Psoas muscle (tissue), 8 donors: ENCODE measurements around the gene TRUB1. TPM values are rescaled to one million over a fixed set of nuclear protein-coding genes. Genes with fewer than 3 reads are reported as not detected.

Experiments used
- ATAC-seq, 4 donors: fragments of 200-7000 bp; cut with Tn5 transposase; one replicate each; pipeline ENCODE4 v1.9.1; 2020; ENCODE audit warnings: moderate library complexity in 3 of 4, mild to moderate bottlenecking in 2 of 4
- DNase-seq, 2 donors: peaks; one replicate each; pipeline ENCODE4 v3.0.0-alpha.2; 2020
- H3K27ac ChIP-seq: fragments of 200-600 bp; one replicate; pipeline ENCODE4 v1.8.0; 2022
- H3K27me3 ChIP-seq, 3 donors: fragments of 200-600 bp in 1 of 3; one replicate each; pipeline versions ENCODE4 v1.6.1 to v1.8.0; 2013 to 2022; ENCODE audit warnings: low read length in 2 of 3, mild to moderate bottlenecking in 2 of 3, moderate library complexity in 1 of 3; ENCODE audit not compliant: insufficient read depth in 3 of 3
- H3K36me3 ChIP-seq, 2 donors: fragments of 200-600 bp in 1 of 2; one replicate each; pipeline versions ENCODE4 v1.6.1 to v1.8.0; 2013 to 2022; ENCODE audit warnings: low read depth in 1 of 2, mild to moderate bottlenecking in 1 of 2, moderate library complexity in 1 of 2; ENCODE audit not compliant: insufficient read depth in 1 of 2
- H3K4me1 ChIP-seq: fragments of 200-600 bp; one replicate; pipeline ENCODE4 v1.8.0; 2022
- H3K4me3 ChIP-seq: fragments of 200-600 bp; one replicate; pipeline ENCODE4 v1.8.0; 2022; ENCODE audit warnings: mild to moderate bottlenecking
- H3K9me3 ChIP-seq: fragments of 200-600 bp; one replicate; pipeline ENCODE4 v1.8.0; 2022
- CTCF ChIP-seq: fragments of 200-600 bp; IDR thresholded peaks from one replicate; pipeline ENCODE4 v1.8.0; 2022; ENCODE audit warnings: antibody characterized with exemption
- WGBS, 3 donors: extraction: QIAGEN DNeasy Blood & Tissue Kit; methylation state at CpG; one replicate each; pipeline versions ENCODE4 v1.1.6 to v1.1.7; 2013; 5-methylcytosine and 5-hydroxymethylcytosine counted together
- intact Hi-C, 2 donors: fragments of 100-400 bp; cut with DNase I; formaldehyde crosslinking; loops; one replicate each; pipeline versions ENCODE4 v1.11.0 to v1.14.2; 2022
- polyA plus RNA-seq, 3 donors: library from polyadenylated mRNA; stranded (reverse); fragments of 200-250 nt; gene quantifications; one replicate each; pipeline ENCODE4 v1.2.3, GENCODE V29; 2013
- total RNA-seq, 4 donors: library from RNA; stranded (reverse); fragmentation: NEBNext Ultra II Directional in 2 of 4; extraction: Animal tissue kit (Norgen Biotek cat#: 25700) in 2 of 4; gene quantifications; one replicate each; pipeline versions ENCODE4 v1.2.1 to v1.2.4, GENCODE V29; 2021 to 2023
- donor health status: healthy with polysubstance abuse.
- donor health status: DM: no; HTN: no; CAD: no; lungs with moderate emphysema.
- donor health status: Bipolar disorder and iron deficiency.
- donor health status: healthy.
- donor health status: DM: yes; HTN: yes; CAD: no.
- donor health status: DM: no; HTN: no; CAD: no.
- donor health status: DM: no; HTN: no; CAD: no.
- donor health status: DM: yes; HTN: yes; CAD: no.

The TRUB1 gene
- total and polyA plus RNA-seq, 7 donors: 3.3 to 8.9 (median 8.4) TPM

- intact Hi-C loops: no loop called here
- Histone ChIP-seq H3K36me3 (no peaks in the 10 kb centered on the region), H3K27ac (no peak overlapping the region), H3K4me3 (no peak overlapping the region), H3K9me3 (no peaks in the 10 kb centered on the region), H3K4me1 (no peaks in the 10 kb centered on the region), H3K27me3 (peaks cover 0 to 3% (median 0%) of the 10 kb centered on the region in 3 donors)
- no peak for TF ChIP-seq CTCF
- ATAC-seq: no peak
- no peak for DNase-seq
- WGBS, 3 donors: 63 to 75% (median 64%) methylated on average over 1 of the region's 1 CpG
Observed at GRCh38 chr10:114920459-114920858, 17.5 kb upstream of the TRUB1 start.

- no peak for ATAC-seq
- TF ChIP-seq CTCF: no peak
- peaks cover 0 to 3% (median 0%) of the 10 kb centered on the region in 3 donors for H3K27me3 ChIP-seq
- intact Hi-C loops: no loop called here
- 70 to 74% (median 71%) methylated on average over 4 of the region's 4 CpGs for WGBS, 3 donors
- H3K9me3 ChIP-seq: no peaks in the 10 kb centered on the region
- H3K27ac ChIP-seq: no peak overlapping the region
- no peak overlapping the region for H3K4me3 ChIP-seq
- DNase-seq: no peak
- no peaks in the 10 kb centered on the region for H3K36me3 ChIP-seq
- no peaks in the 10 kb centered on the region for H3K4me1 ChIP-seq
Observed at GRCh38 chr10:114922003-114922402, 16.0 kb upstream of the TRUB1 start.

GRCh38 chr10:114923551-114923950, 14.4 kb upstream of the TRUB1 start:
- WGBS, 3 donors: 62 to 78% (median 69%) methylated on average over 2 of the region's 2 CpGs
- intact Hi-C loops: no loop called here

GRCh38 chr10:114925587-114926586, 12.1 kb upstream of the TRUB1 start:
- ATAC-seq (no peak), DNase-seq (no peak)
- no peak overlapping the region for H3K27ac ChIP-seq
- no peaks in the 10 kb centered on the region for H3K9me3 ChIP-seq
- WGBS, 3 donors: 25 to 32% (median 29%) methylated on average over 3 of the region's 3 CpGs
- no peaks in the 10 kb centered on the region for H3K4me1 ChIP-seq
- H3K4me3 ChIP-seq: no peak overlapping the region
- no peak for TF ChIP-seq CTCF
- H3K36me3 ChIP-seq: no peaks in the 10 kb centered on the region
- intact Hi-C loops: no loop called here
- peaks cover 0 to 3% (median 0%) of the 10 kb centered on the region in 3 donors for H3K27me3 ChIP-seq

More at GRCh38 chr10:114923551-114923950, 14.4 kb upstream of the TRUB1 start:
- no peaks in the 10 kb centered on the region for H3K36me3 ChIP-seq
- no peaks in the 10 kb centered on the region for H3K9me3 ChIP-seq
- ATAC-seq (no peak), DNase-seq (no peak)
- no peaks in the 10 kb centered on the region for H3K4me1 ChIP-seq
- no peak overlapping the region for H3K27ac ChIP-seq
- peaks cover 0 to 3% (median 0%) of the 10 kb centered on the region in 3 donors for H3K27me3 ChIP-seq
- no peak for TF ChIP-seq CTCF
- H3K4me3 ChIP-seq: no peak overlapping the region
